Pulmonary artery endothelial cell (primary cell): Measurements from ENCODE around the gene PRAMEF15. TPM values are rescaled to one million over a fixed set of nuclear protein-coding genes. Genes with fewer than 3 reads are reported as not detected.
A peak's percentile ranks its signal among the peaks of the same experiment; 100 is the strongest.
"Not testable (repeated sequence)": the region's sequence is repeated elsewhere in the genome, so short reads cannot be mapped to it uniquely, and the experiment has no call there.

Source experiments
- DNase-seq: peaks from one replicate; pipeline ENCODE4 v3.0.0-alpha.2; 2011; ENCODE audit warnings: low read depth, low spot score
- total RNA-seq: library from RNA; depleted of rRNA; stranded (reverse); fragments of >200 nt; gene quantifications from 2 replicates; pipeline ENCODE4 v1.2.3, GENCODE V29; 2014

PRAMEF15 gene
- not detected in 2 replicates for total RNA-seq

DNA sequence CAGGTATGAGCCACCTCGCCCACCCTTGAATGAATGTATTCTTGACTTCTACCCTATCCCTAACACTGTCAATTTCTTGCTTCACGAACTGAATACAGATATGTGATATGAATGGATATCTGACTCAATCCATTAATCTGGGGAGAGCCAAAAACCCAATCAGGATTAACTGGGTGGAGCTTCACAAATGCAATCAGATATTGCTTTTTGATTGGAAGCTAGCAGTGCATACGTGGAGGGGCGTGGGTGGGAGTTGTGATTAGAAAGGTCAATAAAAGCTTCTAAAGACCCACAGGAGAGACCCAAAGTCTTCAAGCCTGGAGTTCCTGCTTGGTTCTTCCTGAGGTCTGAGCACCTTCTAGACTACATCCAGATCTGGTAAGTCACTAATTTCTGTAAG lies at the start of gene PRAMEF15:
Gene PRAMEF15 (plus strand): TSS at position 301 of the 400 bp plus-strand sequence. CDS start 2,827 bp downstream, outside the sequence.
- DNase-seq: not testable (repeated sequence)

GRCh38 chr1:13277016-13277415 lies 38.4 kb upstream of the PRAMEF15 start:
- DNase-seq: not testable (repeated sequence)

DNA sequence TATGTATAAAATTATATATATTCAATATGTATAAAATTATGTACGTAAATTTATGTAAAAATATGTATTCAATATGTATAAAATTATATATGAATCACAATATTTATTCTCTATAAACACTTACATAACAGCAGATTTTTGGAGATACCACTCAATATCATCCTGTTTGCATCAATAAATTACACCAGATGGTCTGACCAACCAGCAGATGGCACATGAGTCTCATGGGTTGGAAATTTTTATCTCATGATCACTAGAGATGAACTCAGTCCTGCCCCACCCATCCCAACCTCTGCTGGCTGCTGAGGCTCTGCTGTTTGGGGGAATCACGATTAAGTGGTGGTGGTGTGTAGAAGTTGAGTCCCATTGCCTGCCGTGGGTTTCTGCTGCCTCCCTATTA lies 35.8 kb upstream of the PRAMEF15 start:
- DNase-seq: not testable (repeated sequence)

- not testable (repeated sequence) for DNase-seq
These were observed 30.3 kb upstream of the PRAMEF15 start, which contains the start of gene PRAMEF8 for GRCh38 chr1:13285037-13285436. Gene PRAMEF8, minus strand, starts transcription at chr1:13285137. Its CDS starts 1,046 bp downstream, at chr1:13284091.

DNA sequence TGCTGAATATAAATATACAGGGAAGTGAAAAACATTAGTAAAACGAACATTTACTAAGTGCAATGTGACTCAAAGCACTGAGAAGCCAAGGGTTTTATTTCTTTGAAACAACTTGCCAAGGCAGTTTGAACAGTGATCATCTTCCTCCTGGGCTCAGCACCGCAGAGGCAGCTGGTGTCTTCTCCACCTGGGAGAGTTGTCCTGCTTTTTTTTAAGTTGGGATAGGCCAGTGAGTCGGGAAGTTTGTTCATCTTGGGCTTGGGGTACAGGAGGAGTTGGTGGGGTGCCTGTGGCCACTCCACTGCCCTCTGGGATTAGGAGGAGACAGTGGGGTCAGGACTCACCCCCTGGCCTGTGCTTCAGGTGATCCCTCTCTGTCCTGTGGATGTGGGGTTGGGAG lies 26.4 kb upstream of the PRAMEF15 start:
- DNase-seq: not testable (repeated sequence)

- DNase-seq: not testable (repeated sequence)
These were observed 18.0 kb upstream of the PRAMEF15 start for GRCh38 chr1:13297216-13297931.

GRCh38 chr1:13298699-13299098 lies 16.7 kb upstream of the PRAMEF15 start:
- not testable (repeated sequence) for DNase-seq

DNA sequence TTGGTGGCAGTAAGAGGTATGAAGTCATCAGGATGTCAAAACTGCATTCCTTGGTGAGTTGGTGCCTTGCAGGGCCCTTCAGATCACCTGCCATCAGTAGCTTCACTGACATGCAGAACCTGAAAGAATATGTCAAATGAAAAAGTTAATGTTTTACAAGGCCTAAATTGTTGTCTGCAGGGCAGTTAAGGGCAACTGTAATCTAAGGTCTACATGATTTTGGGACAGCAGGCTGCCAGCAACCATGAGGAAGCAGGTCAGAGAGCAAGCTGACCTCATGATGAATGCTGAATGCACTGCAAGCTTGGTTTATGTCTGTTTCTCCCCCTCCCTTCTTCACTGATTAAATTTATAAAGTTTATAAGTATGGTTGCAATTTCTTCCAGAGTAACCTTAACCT lies 13.2 kb upstream of the PRAMEF15 start:
- DNase-seq: not testable (repeated sequence)

DNA sequence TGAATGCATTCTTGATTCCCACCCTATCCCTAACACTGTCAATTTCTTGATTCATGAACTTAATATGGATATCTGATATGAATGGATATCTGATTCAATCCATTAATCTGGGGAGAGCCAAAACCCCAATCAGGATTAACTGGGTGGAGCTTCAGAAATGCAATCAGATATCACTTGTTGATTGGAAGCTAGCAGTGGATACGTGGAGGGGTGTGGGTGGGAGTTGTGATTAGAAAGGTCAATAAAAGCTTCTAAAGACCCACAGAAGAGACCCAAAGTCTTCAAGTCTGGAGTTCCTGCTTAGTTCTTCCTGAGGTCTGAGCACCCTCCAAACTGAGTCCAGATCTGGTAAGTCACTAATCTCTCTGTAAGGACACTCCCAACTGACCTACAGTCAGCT lies 12.1 kb upstream of the PRAMEF15 start, which contains the start of gene PRAMEF33:
Gene PRAMEF33 (plus strand): TSS at position 301 of the 400 bp plus-strand sequence. CDS start 2,416 bp downstream, outside the sequence.
- not testable (repeated sequence) for DNase-seq

- DNase-seq: not testable (repeated sequence)
These were observed 27.1 kb downstream of the PRAMEF15 start for GRCh38 chr1:13342496-13342895.

DNA sequence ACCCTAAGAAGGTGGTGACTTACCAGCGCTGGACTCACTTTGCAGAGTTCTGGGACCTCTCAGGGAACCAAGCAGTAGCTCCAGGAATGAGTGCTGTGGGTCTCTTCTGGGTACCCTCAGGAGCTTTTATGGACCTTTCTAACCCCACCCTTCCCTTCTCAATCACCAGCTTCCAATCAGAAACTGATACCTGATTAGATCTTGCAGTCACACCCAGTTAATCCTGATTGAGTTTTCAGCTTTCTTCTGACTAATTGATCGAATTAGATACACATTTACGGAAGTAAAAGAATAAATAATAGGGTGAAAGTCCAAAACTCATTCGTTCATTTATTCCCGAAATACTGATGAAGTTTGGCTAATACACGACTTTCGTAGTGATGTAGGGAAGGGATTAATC lies 31.7 kb downstream of the PRAMEF15 start, which contains the start of gene PRAMEF14:
Gene PRAMEF14 (minus strand): TSS at position 101 of the 400 bp plus-strand sequence. CDS start 1,820 bp downstream, outside the sequence.
- DNase-seq: not testable (repeated sequence)

- DNase-seq: not testable (repeated sequence)
These were observed 38.1 kb downstream of the PRAMEF15 start for GRCh38 chr1:13353476-13353875.

DNA sequence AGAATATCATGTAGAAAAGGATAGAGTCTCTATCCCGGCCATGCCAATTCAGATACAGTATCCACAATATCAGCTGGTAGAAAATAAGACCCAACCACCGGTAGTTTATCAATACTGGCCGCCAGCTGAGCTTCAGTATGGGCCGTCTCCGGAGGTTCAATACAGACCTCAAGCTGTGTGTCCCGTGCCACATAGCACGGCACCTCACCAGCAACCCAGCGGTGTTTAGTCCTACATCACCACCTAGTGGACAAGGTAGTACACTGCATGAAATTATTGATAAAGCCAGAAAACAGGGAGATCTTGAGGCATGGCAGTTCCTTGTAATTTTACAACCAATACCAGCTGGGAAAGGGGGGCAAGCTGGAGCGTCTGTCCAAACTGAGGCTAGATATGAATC lies 39.1 kb downstream of the PRAMEF15 start:
- DNase-seq: not testable (repeated sequence)

DNA sequence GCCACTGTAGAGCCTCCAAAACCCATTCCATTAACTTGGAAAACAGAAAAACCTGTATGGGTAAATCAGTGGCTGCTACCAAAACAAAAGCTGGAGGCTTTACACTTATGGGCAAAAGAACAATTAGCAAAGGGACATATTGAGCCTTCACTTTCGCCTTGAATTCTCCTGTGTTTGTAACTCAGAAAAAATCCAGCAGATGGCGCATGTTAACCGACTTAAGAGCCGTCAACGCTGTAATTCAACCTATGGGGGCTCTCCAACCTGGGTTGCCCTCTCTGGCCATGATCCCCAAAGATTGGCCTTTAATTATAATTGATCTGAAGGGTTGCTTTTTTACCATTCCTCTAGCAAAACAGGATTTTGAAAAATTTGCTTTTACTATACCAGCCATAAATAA lies 41.4 kb downstream of the PRAMEF15 start:
- DNase-seq: peak; percentile 1

GRCh38 chr1:13362364-13362763 lies 47.0 kb downstream of the PRAMEF15 start:
- not testable (repeated sequence) for DNase-seq

GRCh38 chr1:13364928-13365327 lies 49.5 kb downstream of the PRAMEF15 start:
- not testable (repeated sequence) for DNase-seq

GRCh38 chr1:13366536-13366935 lies 51.2 kb downstream of the PRAMEF15 start:
- not testable (repeated sequence) for DNase-seq

GRCh38 chr1:13368544-13368943 lies 53.2 kb downstream of the PRAMEF15 start:
- DNase-seq: not testable (repeated sequence)
